Inflammatory macrophage (primary cell): Measurements from ENCODE around the gene CGB1.

Source experiments
- DNase-seq, 2 donors: peaks; one replicate each; pipeline ENCODE4 v3.0.0-alpha.2; 2020 to 2022

The CGB1 gene

GRCh38 chr19:48993175-48994034, 43.3 kb downstream of the CGB1 start, which contains the start of the genes GYS1 and RUVBL2:
Gene GYS1 (minus strand): TSS chr19:48993309. CDS start chr19:48993112, 197 bp downstream.
Gene RUVBL2 (plus strand): TSS chr19:48993887. CDS start chr19:48993912, 25 bp downstream.
- DNase-seq = peak; percentile 100

- DNase-seq = no peak
Observed at GRCh38 chr19:48992581-48993174, 44.0 kb downstream of the CGB1 start.

GRCh38 chr19:48991873-48992580, 44.7 kb downstream of the CGB1 start:
- DNase-seq = peak; percentile 58 to 72

DNA sequence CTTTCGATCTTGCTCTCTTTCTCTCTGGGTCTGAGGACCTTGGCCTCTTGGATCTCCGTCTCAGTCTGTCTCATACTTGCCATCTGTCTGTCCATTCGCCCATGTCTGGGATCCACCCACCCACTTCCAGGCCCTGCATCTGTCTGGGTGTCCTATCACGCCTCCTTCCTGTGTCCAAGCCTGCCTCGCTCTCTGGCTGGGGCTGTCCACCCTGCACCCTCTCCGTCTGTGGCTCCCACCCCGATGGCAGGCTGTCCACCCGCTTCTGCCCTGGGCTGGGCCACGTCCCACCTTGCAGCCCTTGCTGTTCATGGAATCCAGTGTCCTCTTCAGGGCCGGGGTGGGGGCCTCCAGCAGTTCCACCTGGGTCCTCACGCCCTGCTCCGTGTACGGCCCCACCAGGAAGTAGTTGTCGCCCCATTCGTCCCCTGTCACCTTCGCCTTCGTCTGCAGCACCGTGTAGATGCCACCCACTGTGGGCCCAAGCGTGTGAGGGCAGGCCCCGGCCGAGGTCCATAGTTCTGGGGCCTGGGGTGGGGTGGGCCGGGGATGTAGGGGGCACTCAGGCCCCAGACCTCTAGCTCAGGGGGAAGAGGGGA, 45.6 kb downstream of the CGB1 start:
- no peak for DNase-seq

- DNase-seq = no peak
Observed at GRCh38 chr19:48990400-48990799, 46.3 kb downstream of the CGB1 start.

- DNase-seq = no peak
Observed at GRCh38 chr19:48989701-48990291, 46.9 kb downstream of the CGB1 start.

- DNase-seq = no peak
Observed at GRCh38 chr19:48988860-48989259, 47.8 kb downstream of the CGB1 start.

GRCh38 chr19:48988286-48988685, 48.4 kb downstream of the CGB1 start:
- DNase-seq = no peak

DNA sequence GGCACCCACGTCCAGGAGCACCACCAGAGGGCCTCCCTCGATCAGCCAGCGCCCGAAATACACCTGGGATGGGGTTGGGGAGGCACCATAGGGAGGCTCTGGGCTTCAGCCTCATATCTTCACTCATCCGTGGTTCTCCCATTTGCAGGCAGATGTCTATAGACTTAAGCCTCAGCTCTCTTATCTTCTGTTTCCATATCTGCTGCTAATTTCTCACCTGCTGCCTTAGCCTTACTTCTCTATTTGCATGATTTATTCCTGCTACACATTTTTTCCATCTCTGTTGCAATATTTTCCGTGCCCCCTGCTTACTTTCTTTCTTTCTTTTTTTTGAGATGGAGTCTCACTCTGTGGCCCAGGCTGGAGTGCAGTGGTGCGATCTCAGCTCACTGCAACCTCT, 49.4 kb downstream of the CGB1 start:
- DNase-seq = no peak

GRCh38 chr19:48986211-48986610, 50.5 kb downstream of the CGB1 start:
- no peak for DNase-seq

- no peak for DNase-seq
Observed at GRCh38 chr19:48985711-48986110, 51.0 kb downstream of the CGB1 start.
